Right lobe of liver (tissue), 4 donors: ENCODE data around the gene TBCA.

Experiments
- CTCF ChIP-seq, 4 donors: fragments of 200-600 bp in 3 of 4; fragments of 450-650 bp in 1 of 4; IDR thresholded peaks; one replicate each; pipeline versions ENCODE4 v1.5.1 to v1.8.0; 2016 to 2022; ENCODE audit warnings: antibody characterized with exemption in 4 of 4, mild to moderate bottlenecking in 2 of 4
- POLR2A ChIP-seq: fragments of 450-650 bp; IDR thresholded peaks from one replicate; pipeline ENCODE4 v1.6.1; 2017; ENCODE audit warnings: antibody characterized with exemption, mild to moderate bottlenecking
- donor health status: DM: no; HTN: no; CAD: no.
- donor health status: DM: no; HTN: no; CAD: no.
- donor health status: DM: no; HTN: yes; CAD: no.

DNA sequence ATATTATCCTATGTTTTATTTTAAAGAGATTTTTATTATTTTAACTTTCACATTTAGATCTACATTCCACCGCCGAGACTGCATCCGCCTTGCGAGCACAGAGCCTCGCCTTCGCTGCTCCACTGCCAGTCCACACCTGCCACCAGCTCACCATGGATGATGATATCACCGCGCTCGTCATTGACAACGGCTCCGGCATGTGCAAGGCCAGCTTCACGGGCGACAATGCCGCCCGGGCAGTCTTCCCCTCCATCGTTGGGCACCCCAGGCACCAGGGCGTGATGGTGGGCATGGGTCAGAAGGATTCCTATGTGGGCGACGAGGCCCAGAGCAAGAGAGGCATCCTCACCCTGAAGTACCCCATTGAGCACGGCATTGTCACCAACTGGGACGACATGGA lies 8.6 kb upstream of the TBCA start:
- no peak for TF ChIP-seq CTCF (IDR thresholded peaks at IDR 0.05)
- no peak for TF ChIP-seq POLR2A
